DOHH2 (cell line): Measurements from ENCODE around the gene C12orf42.

Experiments
- H3F3A ChIP-seq: fragments of 200-600 bp; sonication (generic), shearing (Covaris generic); 2 replicates; pipeline ENCODE4 v1.6.0; 2016; ENCODE audit warnings: antibody characterized with exemption, mild to moderate bottlenecking; ENCODE audit not compliant: control insufficient read depth, insufficient read depth
- H3K27ac ChIP-seq: fragments of 200-600 bp; sonication (generic); 2 replicates; pipeline ENCODE4 v1.5.1; 2014; ENCODE audit warnings: low read depth, mild to moderate bottlenecking, low read length, moderate library complexity
- H3K27me3 ChIP-seq: fragments of 200-600 bp; sonication (generic); 2 replicates; pipeline ENCODE4 v1.6.1; 2014; ENCODE audit warnings: mild to moderate bottlenecking, low read length, mixed read lengths; ENCODE audit not compliant: control insufficient read depth
- H3K36me3 ChIP-seq: fragments of 200-600 bp; sonication (generic); 2 replicates; pipeline ENCODE4 v1.6.1; 2014; ENCODE audit warnings: mild to moderate bottlenecking, low read length, moderate library complexity, mixed read lengths; ENCODE audit not compliant: control insufficient read depth
- H3K4me1 ChIP-seq: fragments of 200-600 bp; sonication (generic); 2 replicates; pipeline ENCODE4 v1.6.1; 2014; ENCODE audit warnings: mild to moderate bottlenecking, low read length, mixed read lengths; ENCODE audit not compliant: control insufficient read depth
- H3K4me2 ChIP-seq: fragments of 200-600 bp; sonication (generic); 2 replicates; pipeline ENCODE4 v1.6.0; 2014; ENCODE audit warnings: mild to moderate bottlenecking, low read length, moderate library complexity
- H3K4me3 ChIP-seq: fragments of 200-600 bp; sonication (generic); 2 replicates; pipeline ENCODE4 v1.5.1; 2014; ENCODE audit warnings: mild to moderate bottlenecking, low read length, mixed read lengths
- H3K79me2 ChIP-seq: fragments of 200-600 bp; sonication (generic); 2 replicates; pipeline ENCODE4 v1.6.1; 2014; ENCODE audit warnings: mild to moderate bottlenecking, low read length, mixed read lengths; ENCODE audit not compliant: control insufficient read depth
- H3K9me2 ChIP-seq: fragments of 200-600 bp; sonication (generic); replicated peaks from 2 replicates; pipeline ENCODE4 v1.6.1; 2014; ENCODE audit warnings: mild to moderate bottlenecking, low read length, mixed read lengths; ENCODE audit not compliant: control insufficient read depth
- H3K9me3 ChIP-seq: fragments of 200-600 bp; sonication (generic); 2 replicates; pipeline ENCODE4 v1.6.1; 2014; ENCODE audit warnings: antibody characterized with exemption, low read length, mixed read lengths; ENCODE audit not compliant: control insufficient read depth, insufficient read depth
- H4K20me1 ChIP-seq: fragments of 200-600 bp; sonication (generic); 2 replicates; pipeline ENCODE4 v1.6.0; 2014; ENCODE audit warnings: low read depth, mild to moderate bottlenecking, antibody characterized with exemption, low read length, moderate library complexity; ENCODE audit not compliant: control insufficient read depth, insufficient read depth
- EZH2phosphoT487 ChIP-seq: fragments of 200-600 bp; sonication (generic); IDR thresholded peaks from 2 replicates; pipeline ENCODE4 v1.6.1; 2017; ENCODE audit warnings: borderline replicate concordance, mild to moderate bottlenecking, antibody characterized with exemption, low read length, moderate library complexity, mixed read lengths
- TF ChIP-seq, protein P1 (sequence below): fragments of 200-600 bp; sonication (generic); IDR thresholded peaks from one replicate; pipeline ENCODE4 v1.5.1; 2014; ENCODE audit warnings: antibody characterized with exemption, mild to moderate bottlenecking, low read depth, low read length; ENCODE audit not compliant: poor library complexity, severe bottlenecking

The C12orf42 gene

DNA sequence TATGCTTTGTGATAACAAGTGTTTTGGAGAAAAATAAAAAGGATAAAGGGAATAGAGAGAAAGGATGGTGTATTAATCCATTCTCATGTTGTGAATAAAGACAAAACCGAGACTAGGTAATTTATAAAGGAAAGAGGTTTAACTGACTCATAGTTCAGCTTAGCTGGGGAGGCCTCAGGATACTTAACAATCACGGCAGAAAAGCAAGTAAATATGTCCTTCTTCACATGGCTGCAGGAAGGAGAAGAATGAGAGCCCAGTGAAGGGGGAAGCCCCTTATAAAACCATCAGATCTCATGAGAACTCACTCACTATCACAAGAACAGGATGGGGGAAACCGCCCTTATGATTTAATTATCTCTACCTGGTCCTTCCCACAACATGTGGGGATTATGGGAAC, 18.1 kb upstream of the C12orf42 start:
- Histone ChIP-seq H3K4me3 (no peak overlapping the region), H3K27ac (no peak overlapping the region), H3K36me3 (no peaks in the 10 kb centered on the region), H3K9me3 (no peaks in the 10 kb centered on the region), H3K79me2 (no peaks in the 10 kb centered on the region), H3F3A (no peaks in the 10 kb centered on the region), H3K27me3 (no peaks in the 10 kb centered on the region), H4K20me1 (no peaks in the 10 kb centered on the region), H3K9me2 (no peaks in the 10 kb centered on the region), H3K4me2 (no peak overlapping the region), H3K4me1 (no peaks in the 10 kb centered on the region)
- no peak for TF ChIP-seq EZH2phosphoT487
- TF ChIP-seq, protein P1, sequence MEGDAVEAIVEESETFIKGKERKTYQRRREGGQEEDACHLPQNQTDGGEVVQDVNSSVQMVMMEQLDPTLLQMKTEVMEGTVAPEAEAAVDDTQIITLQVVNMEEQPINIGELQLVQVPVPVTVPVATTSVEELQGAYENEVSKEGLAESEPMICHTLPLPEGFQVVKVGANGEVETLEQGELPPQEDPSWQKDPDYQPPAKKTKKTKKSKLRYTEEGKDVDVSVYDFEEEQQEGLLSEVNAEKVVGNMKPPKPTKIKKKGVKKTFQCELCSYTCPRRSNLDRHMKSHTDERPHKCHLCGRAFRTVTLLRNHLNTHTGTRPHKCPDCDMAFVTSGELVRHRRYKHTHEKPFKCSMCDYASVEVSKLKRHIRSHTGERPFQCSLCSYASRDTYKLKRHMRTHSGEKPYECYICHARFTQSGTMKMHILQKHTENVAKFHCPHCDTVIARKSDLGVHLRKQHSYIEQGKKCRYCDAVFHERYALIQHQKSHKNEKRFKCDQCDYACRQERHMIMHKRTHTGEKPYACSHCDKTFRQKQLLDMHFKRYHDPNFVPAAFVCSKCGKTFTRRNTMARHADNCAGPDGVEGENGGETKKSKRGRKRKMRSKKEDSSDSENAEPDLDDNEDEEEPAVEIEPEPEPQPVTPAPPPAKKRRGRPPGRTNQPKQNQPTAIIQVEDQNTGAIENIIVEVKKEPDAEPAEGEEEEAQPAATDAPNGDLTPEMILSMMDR = no peak

- Histone ChIP-seq H3K27ac (no peak overlapping the region), H3K4me2 (no peak overlapping the region)
- TF ChIP-seq EZH2phosphoT487 = no peak
- TF ChIP-seq, protein P1 = no peak
Observed at GRCh38 chr12:103505371-103506236, 9.8 kb upstream of the C12orf42 start.

GRCh38 chr12:103504606-103505005, 8.8 kb upstream of the C12orf42 start:
- no peaks in the 10 kb centered on the region for H3K9me3 ChIP-seq
- H3K9me2 ChIP-seq = no peaks in the 10 kb centered on the region
- no peaks in the 10 kb centered on the region for H3K36me3 ChIP-seq
- no peaks in the 10 kb centered on the region for H3K4me1 ChIP-seq
- H3K27ac ChIP-seq = no peak overlapping the region
- no peaks in the 10 kb centered on the region for H4K20me1 ChIP-seq
- no peak overlapping the region for H3K4me2 ChIP-seq
- no peaks in the 10 kb centered on the region for H3K79me2 ChIP-seq
- no peak overlapping the region for H3K4me3 ChIP-seq
- H3K27me3 ChIP-seq = no peaks in the 10 kb centered on the region
- TF ChIP-seq, protein P1 = no peak
- TF ChIP-seq EZH2phosphoT487 = no peak
- no peaks in the 10 kb centered on the region for H3F3A ChIP-seq

More at GRCh38 chr12:103505371-103506236, 9.8 kb upstream of the C12orf42 start:
- Histone ChIP-seq H3K4me1 (no peaks in the 10 kb centered on the region), H3K27me3 (no peaks in the 10 kb centered on the region), H4K20me1 (no peaks in the 10 kb centered on the region), H3K9me3 (no peaks in the 10 kb centered on the region), H3K36me3 (no peaks in the 10 kb centered on the region), H3K79me2 (no peaks in the 10 kb centered on the region), H3F3A (no peaks in the 10 kb centered on the region), H3K9me2 (no peaks in the 10 kb centered on the region), H3K4me3 (no peak overlapping the region)
